Left lobe of liver (tissue), 2 donors: Measurements from ENCODE around the gene COPZ1. TPM values are rescaled to one million over a fixed set of nuclear protein-coding genes. Genes with fewer than 3 reads are reported as not detected.

ENCODE experiments used
- ATAC-seq: fragments of 200-7000 bp; cut with Tn5 transposase; one replicate; pipeline ENCODE4 v1.9.1; 2020; ENCODE audit warnings: mild to moderate bottlenecking, moderate library complexity
- DNase-seq: peaks from one replicate; pipeline ENCODE4 v3.0.0-alpha.2; 2020; ENCODE audit warnings: low spot score
- total RNA-seq: library from RNA; stranded (reverse); gene quantifications from one replicate; pipeline ENCODE4 v1.2.1, GENCODE V29; 2021
- donor health status: DM: no; HTN: no; CAD: no; lungs with moderate emphysema.
- donor health status: DM: no; HTN: yes; CAD: no.

COPZ1 gene
- total RNA-seq, 1 donor from 2014 or later = 71.7 TPM

GRCh38 chr12:54390668-54391551, 66.0 kb downstream of the COPZ1 start:
- no peak for DNase-seq
- peak; percentile 24 for ATAC-seq

GRCh38 chr12:54392485-54393206, 67.7 kb downstream of the COPZ1 start:
- ATAC-seq (no peak), DNase-seq (no peak)

- DNase-seq = no peak
- no peak for ATAC-seq
Observed at GRCh38 chr12:54393207-54393609, 68.3 kb downstream of the COPZ1 start.

- no peak for ATAC-seq
- DNase-seq = no peak
Observed at GRCh38 chr12:54393743-54394142, 68.8 kb downstream of the COPZ1 start.

- ATAC-seq (peak; percentile 60), DNase-seq (no peak)
Observed at GRCh38 chr12:54394281-54394719, 69.4 kb downstream of the COPZ1 start.

GRCh38 chr12:54394986-54395385, 70.1 kb downstream of the COPZ1 start:
- ATAC-seq (no peak), DNase-seq (no peak)

GRCh38 chr12:54395545-54395944, 70.6 kb downstream of the COPZ1 start:
- DNase-seq (no peak), ATAC-seq (no peak)

- ATAC-seq (no peak), DNase-seq (no peak)
Observed at GRCh38 chr12:54397157-54397556, 72.2 kb downstream of the COPZ1 start.

GRCh38 chr12:54398218-54398617, 73.3 kb downstream of the COPZ1 start:
- DNase-seq (no peak), ATAC-seq (no peak)

- peak; percentile 92 for ATAC-seq
Observed at GRCh38 chr12:54398995-54399793, 74.3 kb downstream of the COPZ1 start.

GRCh38 chr12:54401119-54401518, 76.2 kb downstream of the COPZ1 start:
- ATAC-seq = no peak

More at GRCh38 chr12:54398995-54399793, 74.3 kb downstream of the COPZ1 start:
- peak; percentile 83 for DNase-seq

More at GRCh38 chr12:54401119-54401518, 76.2 kb downstream of the COPZ1 start:
- no peak for DNase-seq

Other genes with a start within 250 kb of the COPZ1 start
- 22.7 TPM for gene SMUG1, start 136.1 kb upstream of the COPZ1 start, total RNA-seq
- gene CBX5, start 45.0 kb upstream of the COPZ1 start, total RNA-seq = 21.9 TPM
- gene HNRNPA1, start 44.4 kb upstream of the COPZ1 start, total RNA-seq = 144 TPM
- gene NFE2, start 24.1 kb upstream of the COPZ1 start, total RNA-seq = 0.68 TPM
- not detected for gene GPR84, start 39.4 kb downstream of the COPZ1 start, total RNA-seq
- gene ZNF385A, start 59.6 kb downstream of the COPZ1 start, total RNA-seq = 3.3 TPM
- 29.2 TPM for gene ITGA5, start 94.1 kb downstream of the COPZ1 start, total RNA-seq
- 0.45 TPM for gene GTSF1, start 148.5 kb downstream of the COPZ1 start, total RNA-seq
- 5.9 TPM for gene NCKAP1L, start 172.6 kb downstream of the COPZ1 start, total RNA-seq
- 1.4 TPM for gene PDE1B, start 224.5 kb downstream of the COPZ1 start, total RNA-seq